ELR (cell line): Measurements from ENCODE around the gene TUBB8.
"Not testable (repeated sequence)": the region's sequence is repeated elsewhere in the genome, so short reads cannot be mapped to it uniquely, and the experiment has no call there.

ENCODE experiments used
- DNase-seq: peaks from one replicate; pipeline ENCODE4 v3.0.0-alpha.2; 2015; ENCODE audit warnings: low read depth

The TUBB8 gene

GRCh38 chr10:47864-48263 lies 1.2 kb downstream of the TUBB8 start:
- DNase-seq, result not testable (repeated sequence)

- DNase-seq, result not testable (repeated sequence)
These were observed 35.8 kb downstream of the TUBB8 start for GRCh38 chr10:13315-13635.

GRCh38 chr10:12444-13314 lies 36.4 kb downstream of the TUBB8 start:
- not testable (repeated sequence) for DNase-seq

- DNase-seq, result not testable (repeated sequence)
These were observed 37.8 kb downstream of the TUBB8 start for GRCh38 chr10:11260-11659.

- not testable (repeated sequence) for DNase-seq
These were observed 38.7 kb downstream of the TUBB8 start for GRCh38 chr10:10261-10971.
